NCI-H146 treated with DMSO at 0.1 percent for 48 hours (cell line): Measurements from ENCODE around the gene MAP3K3.

ENCODE experiments used
- DNase-seq: peaks from one replicate; lab custom pipeline; 2025; ENCODE audit not compliant: unreplicated experiment; lab: John Stamatoyannopoulos, UW

Gene MAP3K3

DNA sequence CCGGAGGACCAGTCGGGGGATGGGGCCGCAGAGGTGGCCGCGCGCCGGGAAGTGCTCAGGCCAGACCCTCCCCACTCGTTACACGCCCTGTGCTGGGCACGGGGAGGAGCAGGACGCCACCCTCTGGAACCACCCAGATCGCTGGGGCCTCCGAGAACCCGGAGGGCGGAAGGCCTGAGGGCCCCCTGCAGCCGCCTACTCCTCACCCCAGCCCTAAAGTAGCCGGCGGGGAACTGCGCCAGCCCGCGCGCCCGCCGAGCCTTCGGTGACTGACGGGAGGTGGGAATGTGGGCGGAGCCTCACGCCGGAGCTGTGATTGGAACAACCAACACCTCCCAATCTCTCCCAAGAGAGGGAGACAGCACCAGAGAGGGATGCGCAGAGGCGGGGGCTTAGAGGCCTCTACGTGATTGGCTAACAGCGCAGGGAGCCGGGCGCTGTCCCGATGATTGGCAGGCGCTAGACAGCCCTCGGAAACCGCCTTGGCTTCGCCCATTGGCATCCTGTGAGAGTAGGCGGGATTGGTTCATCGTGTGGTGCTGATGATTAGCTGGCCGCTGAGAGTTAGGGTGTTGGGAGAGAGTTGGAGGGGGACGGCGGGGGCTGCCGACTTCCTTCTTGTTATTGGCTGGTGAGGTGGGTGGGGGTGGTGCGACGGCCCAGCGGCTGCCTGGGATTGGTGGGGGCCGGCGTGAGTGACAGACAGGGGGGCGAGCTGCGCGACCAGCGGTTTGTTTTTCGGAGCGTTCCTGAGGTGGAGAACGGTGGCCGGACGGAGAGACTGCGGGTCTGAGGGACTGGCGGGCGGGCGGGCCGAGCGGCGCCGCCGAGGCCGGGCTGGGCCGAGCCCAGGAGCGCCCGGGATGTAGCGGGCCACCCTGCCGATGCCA, at the start of gene MAP3K3:
Gene MAP3K3, plus strand, starts transcription at position 734 of the 890 bp plus-strand sequence. CDS start 343 bp downstream, outside the sequence.
- DNase-seq: peak; percentile 99

DNA sequence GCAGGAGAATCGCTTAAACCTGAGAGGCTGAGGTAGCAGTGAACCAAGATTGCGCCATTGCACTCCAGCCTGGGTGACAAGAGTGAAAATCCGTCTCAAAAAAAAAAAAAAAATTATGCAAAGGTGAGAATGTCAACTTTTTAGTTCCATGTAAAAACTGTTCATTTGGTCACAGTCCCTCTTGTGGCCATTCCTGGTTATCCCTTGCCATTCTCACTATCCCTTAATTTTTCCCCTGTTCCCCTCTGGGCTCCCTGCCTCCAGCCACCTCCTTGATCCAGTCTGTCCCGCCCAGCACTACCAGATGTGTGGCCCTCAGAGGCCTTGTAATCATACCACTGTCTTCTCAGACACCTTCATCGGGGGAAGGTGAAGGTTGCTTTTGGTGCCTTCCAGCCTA, 48.6 kb upstream of the MAP3K3 start:
- no peak for DNase-seq

DNA sequence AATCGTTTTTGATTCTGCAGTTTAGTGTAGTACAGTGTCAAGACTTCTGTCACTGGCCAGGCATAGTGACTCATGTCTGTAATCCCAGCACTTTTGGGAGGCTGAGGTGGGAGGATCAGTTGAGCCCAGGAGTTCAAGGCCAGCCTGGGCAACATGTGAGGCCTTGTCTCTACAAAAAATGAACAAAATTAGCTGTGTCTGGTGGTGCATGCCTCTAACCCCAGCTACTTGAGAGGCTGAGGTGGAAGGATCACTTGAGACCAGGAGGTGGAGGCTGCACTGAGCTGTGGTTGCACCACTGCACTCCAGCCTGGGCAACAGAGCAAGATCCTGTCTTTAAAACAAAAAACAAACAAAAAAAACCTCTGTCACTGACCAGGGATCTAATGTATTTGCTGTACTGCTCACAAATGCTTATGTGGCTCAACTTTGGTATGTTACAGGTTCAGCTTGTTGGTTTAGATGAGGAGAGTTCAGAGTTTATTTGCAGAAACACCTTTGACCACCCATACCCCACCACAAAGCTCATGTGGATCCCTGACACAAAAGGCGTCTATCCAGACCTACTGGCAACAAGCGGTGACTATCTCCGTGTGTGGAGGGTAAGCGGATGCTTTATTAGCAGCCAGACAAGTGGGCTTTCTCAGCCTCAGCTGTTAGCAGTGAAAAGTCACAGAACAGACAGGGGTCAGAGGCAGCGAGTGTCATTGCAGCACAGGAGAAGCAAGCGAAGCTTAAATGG, 44.0 kb upstream of the MAP3K3 start:
- no peak for DNase-seq

DNA sequence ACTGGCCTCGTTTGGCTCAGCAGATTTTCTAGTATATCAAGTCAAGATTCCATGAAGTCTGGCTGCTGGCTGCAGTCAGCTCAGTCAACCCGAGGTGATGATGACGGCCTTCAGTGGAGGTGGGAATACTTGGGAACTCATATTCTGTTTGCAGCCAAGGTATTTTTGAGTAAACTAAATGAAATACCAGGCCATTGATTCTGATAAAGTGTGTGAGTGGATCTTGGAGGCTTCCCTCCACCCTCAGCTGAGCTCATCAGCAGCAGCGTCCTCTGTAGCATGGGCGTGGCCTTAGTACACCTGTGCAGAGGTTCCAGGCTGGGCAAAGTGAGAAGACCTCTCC, 43.5 kb upstream of the MAP3K3 start:
- DNase-seq: no peak

DNA sequence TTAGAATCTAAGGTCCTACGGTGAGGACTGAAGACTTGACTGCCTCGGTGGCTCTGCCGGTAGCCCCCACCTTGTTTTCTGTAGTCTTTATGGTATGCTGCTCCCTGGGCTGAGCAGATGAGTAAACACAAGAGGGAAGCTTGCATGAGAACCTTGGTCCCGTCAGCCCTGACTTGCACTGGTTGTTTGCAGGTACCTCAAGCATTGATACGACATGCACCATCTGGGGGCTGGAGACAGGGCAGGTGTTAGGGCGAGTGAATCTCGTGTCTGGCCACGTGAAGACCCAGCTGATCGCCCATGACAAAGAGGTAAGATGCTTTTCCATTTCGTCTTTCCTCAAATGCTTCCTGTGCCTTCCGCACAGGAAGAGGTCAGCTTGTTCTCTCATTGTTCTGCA, 42.6 kb upstream of the MAP3K3 start:
- DNase-seq: no peak

DNA sequence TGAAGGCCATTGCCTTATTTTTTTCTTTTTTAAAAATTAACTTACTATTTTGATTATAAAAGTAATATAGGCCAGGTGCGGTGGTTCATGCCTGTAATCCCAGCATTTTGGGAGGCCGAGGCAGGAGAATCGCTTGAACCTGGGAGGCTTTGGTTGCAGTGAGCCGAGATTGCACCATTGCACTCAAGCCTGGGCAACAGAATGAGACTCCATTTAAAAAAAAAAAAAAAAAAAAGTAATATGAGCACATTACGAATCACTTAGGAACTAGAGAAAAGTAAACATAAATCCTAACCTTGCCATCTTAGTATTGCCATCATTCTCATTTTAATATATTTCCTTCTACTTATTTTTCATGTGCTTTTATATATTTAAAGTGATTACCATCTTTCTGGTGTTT, 34.4 kb upstream of the MAP3K3 start:
- no peak for DNase-seq

DNA sequence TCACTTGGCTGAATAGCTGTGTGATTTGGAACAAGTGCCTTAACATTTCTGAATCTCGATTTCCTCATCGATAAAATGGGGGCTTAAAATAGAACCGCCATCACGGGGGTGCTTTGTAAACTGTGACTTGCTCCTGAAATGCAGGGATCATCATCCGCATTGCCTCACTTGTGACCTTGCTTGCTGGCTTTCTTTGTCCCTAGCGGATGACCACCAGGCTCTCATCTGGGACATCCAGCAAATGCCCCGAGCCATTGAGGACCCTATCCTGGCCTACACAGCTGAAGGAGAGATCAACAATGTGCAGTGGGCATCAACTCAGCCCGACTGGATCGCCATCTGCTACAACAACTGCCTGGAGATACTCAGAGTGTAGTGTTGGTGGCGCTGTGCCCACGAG, 33.4 kb upstream of the MAP3K3 start:
- DNase-seq: no peak

DNA sequence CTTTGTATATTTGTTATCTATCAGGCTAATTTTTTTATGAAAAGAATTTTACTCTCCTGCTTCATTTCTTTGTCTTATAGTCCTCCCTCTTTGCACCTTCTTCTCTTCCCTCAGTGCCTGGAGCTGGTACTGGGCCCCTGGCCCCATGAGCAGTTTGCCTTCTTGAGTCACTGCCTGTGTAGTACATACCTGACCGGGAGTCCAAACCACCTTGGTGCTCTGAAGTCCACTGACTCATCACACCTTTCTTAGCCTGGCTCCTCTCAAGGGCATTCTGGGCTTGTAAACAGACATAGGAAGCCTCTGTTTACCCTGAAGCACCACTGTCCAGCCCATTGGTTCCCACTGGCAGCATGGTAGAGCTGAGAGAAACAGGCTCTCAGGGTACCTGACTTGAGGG, 32.6 kb upstream of the MAP3K3 start:
- DNase-seq: no peak

DNA sequence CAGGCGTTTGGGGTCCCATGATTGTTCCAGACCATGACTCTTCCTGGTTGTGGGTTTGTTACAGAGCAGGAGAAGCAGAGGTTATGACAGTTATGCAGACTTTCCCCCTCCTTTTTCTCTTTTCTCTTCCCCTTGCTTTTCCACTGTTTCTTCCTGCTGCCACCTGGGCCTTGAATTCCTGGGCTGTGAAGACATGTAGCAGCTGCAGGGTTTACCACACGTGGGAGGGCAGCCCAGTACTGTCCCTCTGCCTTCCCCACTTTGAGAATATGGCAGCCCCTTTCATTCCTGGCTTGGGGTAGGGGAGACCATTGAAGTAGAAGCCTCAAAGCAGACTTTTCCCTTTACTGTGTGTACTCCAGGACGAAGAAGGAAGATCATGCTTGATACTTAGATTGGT, 29.4 kb upstream of the MAP3K3 start:
- no peak for DNase-seq

DNA sequence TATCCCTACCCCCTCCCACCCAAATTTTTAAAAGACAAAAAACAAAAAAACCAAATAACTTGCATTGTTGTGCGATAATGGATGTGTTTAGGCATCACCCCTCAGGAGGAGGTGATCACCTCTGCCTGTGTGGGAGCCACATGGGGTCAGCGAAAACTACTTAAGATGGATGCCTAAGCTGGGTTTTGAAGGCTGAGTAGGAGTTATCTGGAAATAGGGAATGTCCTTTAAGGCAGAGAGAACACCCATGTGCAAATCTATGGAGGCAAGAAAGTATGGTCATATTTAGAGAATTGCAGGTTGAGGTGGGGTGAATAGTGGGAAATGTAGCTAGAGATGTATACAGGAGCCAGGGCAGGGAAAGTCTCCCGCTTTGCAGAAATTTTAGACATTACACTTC, 27.1 kb upstream of the MAP3K3 start:
- no peak for DNase-seq

DNA sequence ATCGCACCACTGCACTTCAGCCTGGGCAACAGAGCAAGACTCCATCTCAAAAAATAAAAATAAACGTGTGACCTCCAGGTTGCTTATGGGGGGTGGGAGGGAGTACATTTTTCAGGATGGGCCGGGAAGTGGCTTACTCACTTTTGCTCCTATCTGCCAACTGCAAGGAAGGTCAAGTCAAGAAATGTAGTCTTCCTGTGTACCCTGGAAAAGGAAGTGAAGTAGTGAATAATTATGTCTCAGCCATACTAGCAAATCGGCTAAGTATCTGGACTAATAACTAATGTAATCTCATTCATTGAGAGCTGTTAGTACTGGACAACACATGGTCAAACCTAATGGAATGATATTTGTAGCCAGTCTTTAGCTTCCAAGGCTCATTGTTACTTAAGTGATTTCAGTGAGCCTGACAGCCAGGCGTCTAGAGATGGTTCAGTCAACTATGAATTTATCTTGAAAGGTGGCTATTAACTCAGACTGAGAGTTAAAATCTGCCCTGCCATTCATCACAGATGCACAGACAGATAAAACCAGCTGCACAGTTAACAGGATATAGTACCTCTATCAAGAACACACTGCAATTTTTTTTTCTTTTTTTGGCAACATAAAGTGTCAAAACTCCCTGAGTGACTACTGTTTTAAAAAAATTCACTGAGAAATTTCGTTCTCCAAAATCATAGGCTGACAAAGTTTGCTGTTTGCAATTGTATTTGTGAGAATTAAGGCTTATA, 25.2 kb upstream of the MAP3K3 start:
- DNase-seq: no peak

DNA sequence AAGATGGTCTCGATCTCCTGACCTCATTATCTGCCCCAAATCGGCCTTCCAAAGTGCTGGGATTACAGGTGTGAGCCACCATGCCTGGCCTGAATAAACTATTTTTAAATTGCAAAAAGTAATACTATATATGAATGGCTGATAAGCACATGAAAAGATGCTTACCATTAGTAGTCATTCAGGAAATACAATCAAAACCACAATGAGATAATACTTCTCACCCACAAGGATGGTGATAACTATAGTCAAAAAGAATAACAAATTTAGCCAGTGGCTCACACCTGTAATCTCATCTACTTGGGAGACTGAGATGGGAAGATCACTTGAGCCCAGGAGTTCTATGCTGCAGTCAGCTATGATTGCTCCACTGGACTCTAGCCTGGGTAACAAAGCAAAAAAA, 23.9 kb upstream of the MAP3K3 start:
- DNase-seq: no peak

DNA sequence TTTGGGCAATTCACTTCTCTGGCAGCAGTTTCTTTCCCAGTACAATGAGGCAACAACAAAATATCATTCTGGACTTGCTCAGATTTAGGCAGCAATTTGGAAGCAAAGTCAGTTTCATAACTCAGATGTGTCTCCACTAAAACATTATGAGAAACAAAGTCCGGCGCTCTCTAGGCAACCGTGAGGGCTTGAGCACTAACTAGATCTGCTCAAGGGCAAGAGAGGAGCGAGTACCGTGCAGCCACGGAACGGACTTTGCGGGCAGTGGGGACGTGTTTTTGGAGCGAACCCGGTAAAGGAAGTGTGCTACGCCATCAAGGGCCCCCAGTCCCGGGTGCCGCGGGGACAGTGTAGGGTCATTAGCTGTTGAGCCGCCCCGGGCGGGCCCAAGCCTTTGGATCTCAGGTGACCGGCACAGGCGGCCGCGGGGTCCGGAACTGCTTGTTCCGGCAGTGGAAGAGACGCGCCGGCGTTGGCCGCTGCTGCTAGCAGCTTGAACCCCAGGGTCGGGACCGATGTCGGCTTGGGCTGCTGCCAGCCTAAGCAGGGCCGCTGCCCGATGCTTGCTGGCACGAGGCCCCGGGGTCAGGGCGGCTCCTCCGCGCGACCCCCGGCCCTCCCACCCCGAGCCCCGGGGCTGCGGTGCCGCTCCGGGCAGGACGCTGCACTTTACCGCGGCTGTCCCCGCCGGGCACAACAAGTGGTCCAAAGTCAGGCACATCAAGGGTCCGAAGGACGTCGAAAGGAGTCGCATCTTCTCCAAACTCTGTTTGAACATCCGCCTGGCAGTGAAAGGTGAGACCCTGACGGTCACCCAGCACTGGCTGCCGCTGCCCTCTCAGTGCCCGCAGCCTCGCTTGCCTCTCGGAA, 21.4 kb upstream of the MAP3K3 start, which contains the start of gene TACO1:
Gene TACO1, plus strand, starts transcription at position 327 of the 870 bp plus-strand sequence. Its CDS starts 189 bp downstream, at position 516.
- DNase-seq: peak; percentile 52

DNA sequence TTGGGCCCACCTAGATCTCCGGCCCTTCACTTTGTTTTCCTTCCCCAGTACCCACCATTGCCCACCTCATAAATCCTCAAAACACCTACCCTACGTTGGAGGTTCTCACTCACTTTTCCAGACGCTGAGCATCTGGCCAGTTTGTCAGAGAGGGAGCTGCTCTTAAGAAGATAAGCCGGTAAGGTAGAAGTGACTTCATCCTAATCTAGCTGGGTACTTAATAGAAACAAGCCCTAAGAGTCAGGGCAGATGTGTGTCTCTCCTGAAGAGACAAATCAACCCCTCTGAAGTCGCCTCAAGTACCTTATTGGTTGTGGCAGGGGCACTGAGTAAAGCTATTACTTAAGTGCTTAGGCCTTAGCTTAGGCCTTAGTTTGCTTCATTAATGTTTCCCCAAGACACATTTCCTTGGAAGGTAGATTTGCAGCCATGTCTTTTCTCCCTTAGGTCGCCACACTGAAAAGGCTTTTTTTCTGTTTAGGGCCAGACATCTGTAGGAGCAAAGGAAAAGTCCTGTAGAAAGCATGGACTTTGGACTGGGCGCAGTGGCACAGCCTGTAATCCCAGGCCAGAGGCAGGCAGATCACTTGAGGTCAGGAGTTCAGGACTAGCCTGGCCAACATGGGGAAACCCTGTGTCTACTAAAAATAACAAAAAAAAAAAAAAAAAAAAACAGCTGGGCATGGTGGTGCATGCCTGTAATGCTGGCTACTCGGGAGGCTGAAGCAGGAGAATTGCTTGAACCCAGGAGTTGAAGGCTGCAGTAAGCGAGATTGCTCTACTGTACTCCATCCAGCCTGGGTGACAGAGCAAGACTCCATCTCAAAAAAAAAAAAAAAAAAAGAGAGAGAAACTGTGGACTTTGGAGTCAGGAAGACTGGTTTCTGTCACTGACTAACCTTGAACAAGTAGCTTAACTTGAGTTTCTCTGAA, 20.5 kb upstream of the MAP3K3 start:
- DNase-seq: no peak

DNA sequence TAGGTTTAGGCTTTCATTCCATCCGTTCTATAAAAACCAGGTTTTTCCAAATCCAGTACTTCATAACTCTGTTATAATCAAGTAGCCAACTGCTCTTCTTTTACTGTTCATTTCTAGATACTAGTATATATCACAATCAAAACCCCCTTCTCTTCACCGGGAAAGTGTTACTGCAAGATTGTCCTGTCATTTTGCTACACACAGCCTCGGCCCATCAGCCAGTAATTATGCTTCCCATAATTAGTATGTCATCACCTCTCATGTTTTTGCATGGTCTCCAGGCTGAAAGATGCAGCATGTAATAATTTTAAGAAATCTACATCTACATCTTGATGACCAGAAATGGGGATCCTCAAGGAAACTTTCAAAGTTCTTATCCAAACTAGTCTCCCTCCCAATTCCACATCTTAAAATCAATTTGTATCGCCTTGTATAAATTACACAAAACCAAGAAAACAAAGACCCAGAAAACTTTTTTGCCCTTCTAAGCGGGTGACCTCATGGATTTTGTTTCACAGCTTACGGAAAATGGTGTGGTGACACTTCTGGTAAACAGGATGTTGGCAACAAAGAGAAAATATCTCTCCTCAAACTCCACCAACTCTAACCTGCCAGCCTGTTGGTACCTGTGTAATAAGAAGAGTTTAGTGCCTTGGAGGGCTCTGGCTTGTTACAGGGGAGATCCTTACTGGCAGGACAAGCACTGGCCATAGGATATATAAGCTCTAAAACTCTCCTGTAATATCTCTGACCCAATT, 12.2 kb upstream of the MAP3K3 start:
- no peak for DNase-seq

DNA sequence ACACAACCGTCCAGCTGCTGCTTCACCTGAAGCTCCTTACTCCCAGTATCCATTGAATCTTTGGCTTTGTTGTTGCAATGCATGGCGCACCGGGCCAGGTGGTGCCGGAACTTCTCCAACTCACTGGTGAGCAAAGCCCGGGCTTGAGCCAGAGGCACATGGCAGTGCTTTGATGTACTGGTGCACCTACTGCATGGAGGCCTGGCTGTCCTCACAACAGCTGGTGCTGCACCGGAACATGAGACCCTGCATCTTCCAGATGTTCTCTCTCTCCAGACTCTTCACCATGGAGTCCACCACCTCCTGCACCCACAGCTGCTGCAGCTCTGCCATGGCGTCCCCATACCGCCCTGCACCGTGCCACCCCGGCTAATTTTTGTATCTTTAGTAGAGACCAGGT, 11.4 kb upstream of the MAP3K3 start:
- DNase-seq: no peak

DNA sequence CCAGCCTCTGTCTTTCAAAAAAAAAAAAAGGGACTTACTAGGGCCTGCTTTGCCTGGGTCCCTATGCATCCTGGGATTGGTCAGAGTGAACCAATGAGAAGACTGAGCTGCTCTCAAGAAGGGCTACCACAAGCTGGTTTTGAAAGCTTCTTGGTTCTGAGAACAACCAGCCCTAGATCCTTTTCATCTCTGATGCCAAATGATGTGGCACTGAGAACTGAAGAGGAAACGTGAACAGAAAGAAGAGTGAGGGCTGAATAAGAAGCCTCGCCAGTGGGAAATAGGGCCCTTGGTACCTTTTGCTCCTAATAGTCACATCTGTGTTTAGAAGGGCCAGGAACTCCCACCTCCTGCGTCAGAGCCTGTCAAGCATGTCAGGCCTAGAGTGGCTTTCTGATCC, 10.9 kb upstream of the MAP3K3 start:
- DNase-seq: no peak

DNA sequence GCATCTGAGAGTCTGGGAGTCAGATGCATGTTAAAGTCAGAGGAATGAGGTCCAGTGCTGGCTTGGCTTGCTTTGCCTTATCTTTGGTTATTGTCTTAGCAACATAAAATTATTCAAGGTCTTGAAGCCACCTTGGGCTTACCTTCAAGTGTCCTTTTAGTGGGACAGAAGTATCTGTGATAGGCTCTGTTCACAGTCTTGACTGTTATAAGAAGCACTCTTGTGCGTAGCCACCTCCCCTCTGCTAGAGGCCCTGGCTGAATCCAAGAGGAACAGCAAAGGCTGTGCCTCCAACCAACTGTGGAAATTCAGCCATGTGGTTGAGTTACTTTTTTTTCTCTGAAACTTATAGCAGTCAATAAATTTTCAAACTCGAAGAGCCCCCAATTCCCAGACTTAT, 8.6 kb upstream of the MAP3K3 start:
- no peak for DNase-seq

DNA sequence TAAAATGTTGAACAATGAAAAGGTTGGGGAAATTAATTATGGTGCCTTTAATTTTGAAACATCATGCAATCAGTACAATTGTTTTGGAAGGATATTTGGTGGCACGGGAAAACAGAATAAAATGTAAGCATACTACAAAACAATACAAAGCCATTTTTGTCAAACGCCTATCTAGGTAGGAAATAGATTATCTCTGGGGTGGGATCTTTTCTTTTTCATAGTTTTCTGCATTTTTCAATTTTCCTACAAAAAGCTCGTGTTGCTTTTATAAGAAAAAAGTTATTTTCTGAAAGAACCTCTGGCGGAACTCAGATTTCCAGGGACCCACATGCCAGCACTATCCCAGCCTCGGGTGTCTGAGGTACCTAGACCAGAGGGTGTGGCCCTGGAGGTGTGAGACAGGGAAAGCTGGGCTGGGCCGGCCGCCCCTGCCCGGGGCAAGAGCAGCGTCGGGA, 961 bp upstream of the MAP3K3 start:
- DNase-seq: no peak
